Measurements from ENCODE around the gene IFIT1. TPM values are rescaled to one million over a fixed set of nuclear protein-coding genes. Genes with fewer than 3 reads are reported as not detected.

The IFIT1 gene, protein sequence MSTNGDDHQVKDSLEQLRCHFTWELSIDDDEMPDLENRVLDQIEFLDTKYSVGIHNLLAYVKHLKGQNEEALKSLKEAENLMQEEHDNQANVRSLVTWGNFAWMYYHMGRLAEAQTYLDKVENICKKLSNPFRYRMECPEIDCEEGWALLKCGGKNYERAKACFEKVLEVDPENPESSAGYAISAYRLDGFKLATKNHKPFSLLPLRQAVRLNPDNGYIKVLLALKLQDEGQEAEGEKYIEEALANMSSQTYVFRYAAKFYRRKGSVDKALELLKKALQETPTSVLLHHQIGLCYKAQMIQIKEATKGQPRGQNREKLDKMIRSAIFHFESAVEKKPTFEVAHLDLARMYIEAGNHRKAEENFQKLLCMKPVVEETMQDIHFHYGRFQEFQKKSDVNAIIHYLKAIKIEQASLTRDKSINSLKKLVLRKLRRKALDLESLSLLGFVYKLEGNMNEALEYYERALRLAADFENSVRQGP
- total RNA-seq (2014; rRNA removed), result 33.3 and 70.9 TPM in 2 replicates
- 7.0 TPM for polyA plus RNA-seq (2012)

GRCh38 chr10:89391907-89392756 is at the start of gene IFIT1:
Gene IFIT1 (plus strand): TSS chr10:89392623. CDS start chr10:89392713, 90 bp downstream.
- peak; percentile 90 for DNase-seq (ENCODE audit: low read depth)

DNA sequence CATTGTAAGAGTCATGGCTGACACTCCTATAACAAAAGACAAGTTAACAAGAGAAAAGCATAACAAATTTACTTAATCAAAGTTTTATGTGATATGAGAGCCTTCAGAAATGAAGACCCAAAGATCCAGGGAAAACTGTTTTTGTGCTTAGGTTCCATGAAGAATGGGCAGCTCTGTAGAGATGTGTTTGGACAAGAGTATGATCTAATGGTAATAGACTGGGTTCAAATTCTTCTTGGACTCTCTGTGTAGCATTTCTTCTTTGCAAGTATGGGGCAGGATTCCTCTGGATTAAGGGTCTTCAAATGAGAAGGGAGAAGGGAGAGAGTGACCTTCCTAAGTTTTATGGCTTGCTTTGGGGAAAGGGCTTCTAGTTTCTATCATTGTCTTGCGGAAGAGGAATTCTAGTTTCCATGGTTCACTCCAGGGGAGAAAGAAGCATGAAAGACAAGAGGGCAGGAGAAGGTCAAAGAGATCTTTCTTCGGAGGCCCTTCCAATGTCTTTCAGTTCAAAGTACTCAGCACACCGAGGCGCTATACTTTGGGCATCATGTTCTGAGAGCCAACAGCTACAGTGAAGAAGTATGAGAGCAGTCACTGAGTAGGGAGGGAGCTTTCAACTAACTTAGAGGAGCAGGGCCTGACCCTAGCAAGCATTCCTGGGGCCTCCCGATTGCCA is 49.2 kb upstream of the IFIT1 start:
- no peak for DNase-seq (ENCODE audit: low read depth)

- DNase-seq (ENCODE audit: low read depth), result no peak
Measured at GRCh38 chr10:89344156-89344555, 48.3 kb upstream of the IFIT1 start.

GRCh38 chr10:89345367-89346000 is 46.9 kb upstream of the IFIT1 start:
- DNase-seq (ENCODE audit: low read depth), result no peak

GRCh38 chr10:89346405-89347254 is 45.8 kb upstream of the IFIT1 start:
- DNase-seq (ENCODE audit: low read depth), result peak; percentile 57

DNA sequence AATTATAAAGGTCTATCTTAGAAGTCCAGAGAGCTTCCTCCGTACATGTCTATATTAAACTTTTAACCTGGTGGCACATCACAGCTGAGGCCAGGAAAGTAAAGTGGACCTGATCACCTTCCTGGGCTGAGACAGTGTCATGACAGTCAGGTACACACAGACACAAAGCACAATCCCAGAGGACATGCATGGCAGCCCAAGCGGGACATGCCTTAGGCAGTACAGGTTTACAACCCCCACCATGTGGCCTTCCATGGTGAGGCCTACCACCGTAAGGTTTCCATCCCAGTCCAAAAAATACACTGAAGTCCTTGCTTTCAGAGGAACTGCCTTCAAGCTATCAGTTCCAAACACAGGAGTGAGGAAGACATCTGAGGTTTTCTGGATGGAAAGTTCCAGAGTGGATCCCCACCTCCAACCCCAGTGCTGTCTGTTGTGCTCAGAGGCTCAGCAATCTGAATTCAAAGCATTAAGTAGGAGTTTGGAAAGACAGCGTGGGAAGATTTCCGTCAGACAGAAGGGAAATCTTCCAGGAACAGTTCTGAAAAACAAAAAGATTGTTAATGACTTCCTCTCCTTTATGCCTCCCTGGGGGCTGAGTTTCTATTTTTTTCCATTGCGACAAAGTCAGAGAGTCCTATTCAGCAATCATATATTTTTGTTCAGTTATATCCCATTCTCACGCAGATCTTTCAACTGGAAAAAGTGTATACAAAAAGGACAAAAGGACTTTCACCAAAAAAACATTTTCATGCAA is 44.5 kb upstream of the IFIT1 start:
- no peak for DNase-seq (ENCODE audit: low read depth)

DNA sequence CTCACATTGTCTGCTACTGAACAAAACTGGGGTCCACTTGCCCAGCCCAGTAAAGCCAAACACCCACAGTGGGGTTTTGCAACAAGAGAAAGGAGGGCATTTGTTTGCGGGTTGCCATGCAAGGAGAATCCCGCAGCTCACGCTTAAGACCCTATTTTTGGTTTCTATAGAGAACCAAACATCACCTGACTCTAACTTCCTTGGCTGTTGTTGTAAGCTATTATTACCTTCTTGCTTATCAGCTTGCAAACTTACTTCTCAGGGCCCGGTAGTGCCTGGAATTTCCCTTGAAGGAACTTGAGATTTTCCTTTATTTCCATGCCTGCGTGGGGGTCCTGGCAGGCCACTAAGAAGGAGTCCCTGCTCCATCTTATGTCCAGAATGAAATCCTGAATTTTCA is 43.9 kb upstream of the IFIT1 start:
- no peak for DNase-seq (ENCODE audit: low read depth)

- DNase-seq (ENCODE audit: low read depth), result no peak
Measured at GRCh38 chr10:89348975-89349374, 43.4 kb upstream of the IFIT1 start.

DNA sequence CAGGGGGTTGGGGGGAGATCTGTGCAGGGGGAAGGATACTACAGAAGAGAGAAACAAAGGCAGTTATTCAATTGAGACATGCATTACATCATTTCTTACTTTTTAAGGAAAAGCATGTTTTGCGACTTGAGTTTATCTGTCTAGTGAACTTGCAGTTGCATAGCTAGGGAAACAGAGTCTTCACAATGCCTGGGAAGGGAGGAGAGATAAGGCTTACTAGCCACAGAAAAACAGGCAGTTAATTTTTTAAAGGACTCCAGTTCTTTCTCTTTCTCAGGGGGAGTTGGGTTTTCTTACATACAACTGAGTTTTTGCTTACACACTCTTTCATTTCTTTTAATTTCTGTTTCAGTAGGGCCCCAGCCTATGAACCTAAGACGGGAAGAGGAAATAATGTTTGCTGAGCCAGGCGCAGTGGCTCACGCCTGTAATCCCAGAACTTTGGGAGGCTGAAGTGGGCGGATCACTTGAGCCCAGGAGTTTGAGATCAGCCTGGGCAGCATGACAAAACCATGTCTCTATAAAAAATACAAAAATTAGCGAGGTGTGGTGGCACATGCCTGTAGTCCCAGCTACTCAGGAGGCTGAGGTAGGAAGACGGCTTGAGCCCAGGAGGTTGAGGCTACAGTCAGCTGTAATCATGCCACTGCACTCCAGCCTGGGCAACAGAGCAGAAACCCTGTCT is 41.6 kb upstream of the IFIT1 start:
- DNase-seq (ENCODE audit: low read depth), result peak; percentile 25

DNA sequence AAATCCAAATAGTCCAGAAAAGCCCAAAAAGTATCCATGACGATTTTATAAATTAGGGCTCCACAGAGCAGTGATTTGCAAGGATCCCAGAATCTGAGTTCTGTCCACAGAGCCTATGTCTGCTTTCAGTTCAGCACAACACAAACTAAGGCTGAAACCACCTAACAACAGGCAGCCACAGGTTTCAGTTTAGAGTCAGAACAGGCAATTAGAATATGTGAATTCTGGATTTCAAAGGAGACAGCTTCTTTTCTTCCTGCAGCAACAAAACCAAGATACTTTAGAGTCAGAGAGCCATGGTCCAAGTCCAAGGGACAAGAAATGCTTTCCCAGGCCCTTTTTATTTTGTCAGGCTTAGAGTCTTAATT is 41.0 kb upstream of the IFIT1 start:
- no peak for DNase-seq (ENCODE audit: low read depth)

DNA sequence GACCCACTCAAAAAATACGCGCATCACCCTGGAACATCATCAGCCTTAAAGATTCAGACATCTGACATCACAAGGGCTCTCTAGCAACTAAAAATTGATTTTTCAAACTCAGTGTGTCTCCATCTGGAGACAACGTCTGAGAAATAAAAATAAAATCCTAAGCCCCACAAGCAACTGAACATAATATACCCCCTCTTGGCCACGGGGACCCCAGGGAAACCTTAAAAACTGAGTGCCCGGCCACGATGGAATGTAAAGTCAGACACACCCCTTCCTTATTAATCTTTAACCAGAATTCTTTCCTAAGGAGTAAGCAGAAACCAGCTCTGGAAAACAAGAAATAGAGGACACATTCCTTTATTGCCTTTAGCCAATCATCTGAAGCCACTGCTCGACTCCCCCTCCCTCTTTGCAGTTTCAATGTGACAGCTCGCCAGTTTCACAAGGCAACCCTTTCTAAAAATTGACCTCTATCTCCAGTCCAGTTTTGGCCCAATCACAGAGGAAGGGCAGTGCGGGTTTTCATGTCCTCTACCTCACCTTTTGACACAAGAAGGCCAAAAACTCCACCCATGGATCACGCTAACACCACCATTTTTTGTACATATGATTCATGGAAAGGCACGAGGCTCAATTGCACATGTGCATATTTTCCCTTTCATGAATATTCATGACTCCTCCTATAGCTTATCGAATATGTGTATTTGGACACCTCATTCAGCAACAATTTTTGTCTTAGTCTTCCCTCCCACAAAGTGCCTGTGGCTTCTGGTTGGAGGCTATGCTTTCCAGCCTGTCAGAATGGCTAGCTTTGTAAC is 40.4 kb upstream of the IFIT1 start:
- DNase-seq (ENCODE audit: low read depth), result peak; percentile 98

DNA sequence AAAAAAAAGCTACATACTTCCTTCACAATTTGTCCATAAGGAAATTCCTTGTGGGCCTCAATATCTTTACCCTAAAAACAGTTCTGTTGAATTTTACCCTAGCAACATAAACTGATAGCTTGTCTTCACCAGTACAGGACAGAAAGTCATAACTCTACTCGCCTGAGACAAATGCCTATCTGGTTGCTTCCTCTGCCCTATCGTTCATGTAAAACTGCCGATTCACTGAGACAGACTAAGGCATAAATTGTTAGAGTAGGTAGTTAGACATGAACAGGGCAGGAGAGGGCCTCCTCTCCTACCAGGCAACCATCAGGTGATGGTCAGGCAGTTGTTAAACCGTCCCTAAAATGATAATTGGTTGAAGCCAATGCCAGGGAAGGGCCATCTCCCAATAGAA is 39.6 kb upstream of the IFIT1 start:
- DNase-seq (ENCODE audit: low read depth), result peak; percentile 26

DNA sequence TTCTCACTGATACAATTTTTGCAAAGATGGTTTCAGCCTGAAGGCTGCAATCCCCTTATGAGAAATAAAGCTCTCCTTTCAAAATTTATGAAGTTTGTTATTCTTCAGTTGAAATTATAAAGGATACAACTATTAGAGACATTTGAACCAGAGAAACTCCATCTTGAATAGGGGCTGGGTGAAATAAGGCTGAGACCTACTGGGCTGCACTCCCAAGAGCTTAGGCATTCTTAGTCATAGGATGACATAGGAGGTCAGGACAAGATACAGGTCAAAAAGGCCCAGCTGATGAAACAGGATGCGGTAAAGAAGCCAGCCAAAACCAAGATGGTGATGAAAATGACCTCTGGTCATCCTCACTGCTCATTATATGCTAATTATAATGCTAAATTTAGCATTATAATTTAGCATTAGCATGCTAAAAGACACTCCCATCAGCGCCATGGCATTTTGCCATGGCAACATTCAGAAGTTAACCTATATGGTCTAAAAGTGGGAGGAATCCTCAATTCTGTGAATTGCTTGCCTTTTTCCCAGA is 37.0 kb upstream of the IFIT1 start:
- peak; percentile 66 for DNase-seq (ENCODE audit: low read depth)

DNA sequence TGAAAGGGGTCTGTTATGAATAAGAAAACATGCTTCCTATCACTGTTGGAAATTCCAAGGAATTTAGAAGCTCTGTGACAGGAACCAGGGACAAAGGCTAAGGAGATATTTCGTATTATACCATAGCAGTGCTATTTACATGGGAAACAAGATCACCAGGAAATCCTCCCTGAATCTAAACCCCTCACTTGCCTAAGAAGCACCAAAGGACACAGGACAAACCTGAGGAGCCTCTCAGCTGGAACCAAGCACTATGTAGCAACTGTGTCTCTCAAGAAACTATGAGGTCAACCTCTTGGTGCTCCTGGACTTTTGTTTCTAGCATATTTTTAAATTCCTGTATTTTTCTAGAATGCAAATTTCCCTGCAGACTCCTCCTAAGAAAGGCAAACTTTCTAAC is 35.3 kb upstream of the IFIT1 start:
- no peak for DNase-seq (ENCODE audit: low read depth)

DNA sequence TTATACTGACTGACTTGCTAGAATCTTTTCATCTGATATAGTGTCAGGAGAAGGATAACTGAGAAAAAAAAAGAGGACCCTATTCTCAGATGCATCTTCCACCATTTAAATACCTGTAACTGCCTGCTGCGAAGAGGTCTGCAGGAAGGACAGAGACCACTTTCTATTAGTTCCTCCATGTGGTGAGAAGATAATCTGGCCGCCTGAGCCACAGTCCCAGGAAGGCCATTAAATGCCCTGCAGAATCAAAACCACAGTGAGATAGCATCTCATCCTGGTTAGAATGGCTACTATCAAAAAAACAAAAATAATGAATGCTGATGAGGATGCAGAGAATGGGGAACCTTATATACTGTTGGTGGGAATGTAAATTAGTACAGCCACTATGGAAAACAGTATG is 34.4 kb upstream of the IFIT1 start:
- no peak for DNase-seq (ENCODE audit: low read depth)

- no peak for DNase-seq (ENCODE audit: low read depth)
Measured at GRCh38 chr10:89360157-89360556, 32.3 kb upstream of the IFIT1 start.

- DNase-seq (ENCODE audit: low read depth), result no peak
Measured at GRCh38 chr10:89362929-89363328, 29.5 kb upstream of the IFIT1 start.
